Measurements from ENCODE around the gene ATP1B1. TPM values are rescaled to one million over a fixed set of nuclear protein-coding genes. Genes with fewer than 3 reads are reported as not detected.
"Not testable (repeated sequence)": the region's sequence is repeated elsewhere in the genome, so short reads cannot be mapped to it uniquely, and the experiment has no call there.

The ATP1B1 gene
- total RNA-seq, 2 donors from 2014 or later: 200 to 342 TPM

DNA sequence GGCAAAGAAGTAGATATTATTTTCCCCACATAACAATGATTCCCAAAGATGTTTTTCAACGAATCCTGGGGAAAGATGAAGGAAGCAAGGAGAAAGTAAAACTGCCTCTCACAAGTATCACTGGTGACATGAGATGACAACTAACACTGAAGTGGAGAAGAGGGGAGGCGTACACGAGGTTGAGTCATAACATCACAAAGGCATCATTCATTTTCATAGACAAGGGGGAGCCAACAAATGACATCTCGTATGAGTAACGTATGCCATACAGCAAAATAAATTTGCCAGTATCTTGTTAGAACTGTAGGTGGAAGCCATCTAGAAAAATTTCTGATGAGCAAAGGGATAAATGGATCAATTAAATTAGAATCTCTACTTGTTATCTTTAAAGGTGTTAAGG, 56.6 kb downstream of the ATP1B1 start:
- Histone ChIP-seq H3K9me3 (no peaks in the 10 kb centered on the region), H3K27me3 (no peaks in the 10 kb centered on the region), H3K4me3 (no peak overlapping the region), H3K4me1 (peaks cover 0 to 11% of the 10 kb centered on the region in 2 donors), H3K36me3 (no peaks in the 10 kb centered on the region), H3K27ac (no peak overlapping the region)
- no peak for DNase-seq (ENCODE audit: low spot score)
- no peak for TF ChIP-seq CTCF (IDR thresholded peaks at IDR 0.05)

- no peaks in the 10 kb centered on the region for H3K36me3 ChIP-seq
- no peak overlapping the region for H3K27ac ChIP-seq
- H3K27me3 ChIP-seq: no peaks in the 10 kb centered on the region
- no peak for TF ChIP-seq CTCF (IDR thresholded peaks at IDR 0.05)
- H3K4me3 ChIP-seq: no peak overlapping the region
- no peak for DNase-seq (ENCODE audit: low spot score)
- no peaks in the 10 kb centered on the region for H3K9me3 ChIP-seq
- H3K4me1 ChIP-seq: no peaks in the 10 kb centered on the region
These were observed 69.0 kb downstream of the ATP1B1 start for GRCh38 chr1:169175461-169175860.

GRCh38 chr1:169179431-169179830, 72.9 kb downstream of the ATP1B1 start:
- H3K36me3 ChIP-seq; DNase-seq (ENCODE audit: low spot score); H3K27me3 ChIP-seq; H3K27ac ChIP-seq; H3K9me3 ChIP-seq; H3K4me1 ChIP-seq; H3K4me3 ChIP-seq: not testable (repeated sequence)

DNA sequence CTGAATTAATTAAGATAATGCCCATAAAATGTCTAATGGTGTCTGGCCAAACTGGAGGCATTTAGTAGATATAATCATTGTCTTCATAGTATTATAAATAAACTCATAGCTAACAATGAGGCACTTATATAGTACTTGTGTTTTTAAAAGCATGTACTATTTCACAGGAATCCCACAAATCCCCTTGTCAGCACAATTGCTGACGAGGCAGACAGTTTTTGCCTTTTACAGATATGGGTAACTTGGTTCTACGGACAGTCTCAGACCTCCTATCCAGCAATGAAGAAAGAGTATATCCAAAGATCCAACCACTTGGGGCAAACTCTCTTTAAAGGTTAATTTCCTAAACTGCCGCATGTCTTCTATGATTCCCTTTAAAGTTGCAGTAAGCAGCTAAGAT, 73.7 kb downstream of the ATP1B1 start:
- TF ChIP-seq CTCF (IDR thresholded peaks at IDR 0.05): no peak
- Histone ChIP-seq H3K27ac (no peak overlapping the region), H3K4me1 (no peaks in the 10 kb centered on the region), H3K27me3 (no peaks in the 10 kb centered on the region), H3K9me3 (no peaks in the 10 kb centered on the region), H3K4me3 (no peak overlapping the region), H3K36me3 (no peaks in the 10 kb centered on the region)
- DNase-seq (ENCODE audit: low spot score): no peak
